NCI-H748 (cell line): ENCODE measurements around the gene UBE2O.

Experiments
- DNase-seq: peaks from one replicate; lab custom pipeline; 2025; ENCODE audit not compliant: unreplicated experiment; lab: John Stamatoyannopoulos, UW

The UBE2O gene

GRCh38 chr17:76395980-76396379 lies 57.0 kb downstream of the UBE2O start:
- no peak for DNase-seq

DNA sequence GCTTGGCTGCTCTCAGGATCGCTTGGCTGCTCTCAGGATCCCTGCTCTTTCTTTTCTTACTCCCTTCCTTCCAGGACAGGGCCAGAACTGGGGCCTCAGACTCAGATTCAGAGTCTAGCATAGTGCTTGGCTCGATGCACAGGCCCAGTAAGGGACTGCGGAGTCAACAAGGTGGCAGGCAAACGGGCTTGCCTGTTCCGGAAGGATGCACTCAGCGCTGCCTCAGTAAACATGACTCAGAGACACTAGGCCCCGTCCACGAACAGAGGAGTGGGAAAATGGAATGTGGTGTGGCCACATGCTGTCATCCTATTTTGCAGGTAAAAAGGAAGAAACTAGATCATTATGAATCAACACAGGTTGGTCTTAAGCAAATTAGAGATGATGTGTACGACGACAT lies 58.8 kb downstream of the UBE2O start:
- no peak for DNase-seq

- DNase-seq = no peak
Observed at GRCh38 chr17:76391200-76391715, 61.7 kb downstream of the UBE2O start.

DNA sequence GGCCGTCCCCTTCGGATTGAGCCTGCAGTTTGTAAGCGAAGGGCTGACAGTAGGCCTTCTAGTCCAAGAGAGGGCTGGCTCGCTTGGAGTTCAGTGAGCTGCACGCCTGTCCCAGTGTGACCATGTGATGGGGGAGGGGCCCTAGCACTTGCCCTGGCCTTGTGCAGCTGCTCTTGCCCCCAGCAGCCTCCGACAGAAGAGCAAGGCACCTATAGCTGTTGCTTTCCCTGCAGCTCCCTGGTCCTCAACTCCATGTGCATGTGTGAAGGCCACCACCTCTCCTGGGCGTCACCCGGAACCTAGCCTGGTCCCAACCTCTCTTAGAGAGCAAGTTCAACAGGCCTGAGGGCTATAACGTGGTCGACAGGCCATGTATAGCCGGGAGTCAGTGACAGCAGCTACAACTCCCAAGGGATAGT lies 62.9 kb downstream of the UBE2O start:
- DNase-seq = no peak

DNA sequence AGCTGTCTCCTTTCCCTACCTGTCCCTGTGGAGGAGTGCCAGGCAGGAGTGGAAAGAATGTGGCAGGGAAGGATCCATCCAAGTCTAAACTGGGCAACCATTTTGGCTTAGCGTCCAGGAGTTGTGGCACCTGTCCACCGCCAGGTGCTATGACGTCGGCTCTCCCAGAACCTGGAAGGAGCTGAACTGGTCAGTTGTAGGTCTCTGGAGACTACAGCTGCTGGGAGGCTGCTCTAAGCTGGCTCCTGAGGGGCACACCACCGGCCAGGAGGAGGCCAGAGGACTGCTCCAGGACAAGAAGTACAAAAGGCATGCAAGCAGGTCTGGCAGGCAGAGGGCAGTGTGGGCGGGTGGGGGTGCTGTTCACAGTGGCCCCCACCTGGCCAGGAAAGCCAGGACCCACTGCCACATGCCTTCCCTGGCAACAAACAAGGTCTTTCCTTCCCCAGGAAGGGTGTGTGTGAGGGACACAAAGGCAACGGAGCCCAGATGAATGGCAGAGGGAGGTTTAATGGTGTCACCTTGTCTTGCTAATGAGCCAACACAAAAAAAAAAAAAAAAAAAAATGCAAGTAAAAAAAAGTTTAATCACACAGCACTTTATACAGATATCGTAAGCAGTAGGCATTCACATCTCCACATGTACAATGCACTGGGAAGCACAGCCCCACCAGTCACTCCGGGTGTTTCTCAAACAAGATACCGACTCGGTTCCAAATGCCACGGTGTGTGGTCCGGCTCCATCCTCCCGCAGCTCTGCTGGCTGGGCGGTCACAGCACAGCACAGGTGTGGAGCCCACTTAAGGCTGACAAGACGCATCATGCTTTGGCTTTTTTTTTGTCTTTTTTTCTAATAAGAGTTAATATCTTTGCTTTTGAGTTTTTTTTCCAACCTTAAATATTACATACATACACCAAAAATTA lies 63.7 kb downstream of the UBE2O start:
- DNase-seq = no peak

- DNase-seq = no peak
Observed at GRCh38 chr17:76386966-76387765, 65.8 kb downstream of the UBE2O start.

DNA sequence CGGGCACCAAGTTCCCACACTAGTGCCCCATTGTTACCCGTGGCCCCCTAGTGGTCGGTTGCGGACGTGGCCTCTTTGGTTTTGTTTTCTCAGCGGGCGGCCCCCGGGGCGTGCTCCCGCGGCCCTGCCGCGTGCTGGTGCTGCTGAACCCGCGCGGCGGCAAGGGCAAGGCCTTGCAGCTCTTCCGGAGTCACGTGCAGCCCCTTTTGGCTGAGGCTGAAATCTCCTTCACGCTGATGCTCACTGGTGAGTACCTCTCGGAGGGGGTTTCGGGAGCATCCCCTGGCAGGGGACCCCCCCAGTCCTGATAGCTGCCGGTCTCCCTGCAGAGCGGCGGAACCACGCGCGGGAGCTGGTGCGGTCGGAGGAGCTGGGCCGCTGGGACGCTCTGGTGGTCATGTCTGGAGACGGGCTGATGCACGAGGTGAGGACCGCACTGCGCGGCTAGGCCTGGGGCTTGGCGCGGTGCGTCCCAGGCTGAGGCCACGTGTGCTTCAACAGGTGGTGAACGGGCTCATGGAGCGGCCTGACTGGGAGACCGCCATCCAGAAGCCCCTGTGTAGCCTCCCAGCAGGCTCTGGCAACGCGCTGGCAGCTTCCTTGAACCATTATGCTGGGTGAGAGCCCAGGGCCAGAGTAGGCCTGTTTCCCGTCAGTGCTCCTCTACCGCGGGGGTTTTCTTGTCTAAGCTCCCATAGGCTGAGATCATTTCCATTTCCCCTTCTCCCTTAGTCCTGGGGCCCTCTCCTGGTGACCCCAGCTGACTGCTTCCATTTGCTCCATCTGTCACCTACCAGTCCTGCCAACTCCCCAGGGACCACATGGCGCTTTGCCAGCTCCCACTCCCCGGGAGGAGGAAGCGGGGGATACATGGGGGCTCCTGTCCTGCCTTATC lies 66.8 kb downstream of the UBE2O start:
- DNase-seq = peak; percentile 64

- DNase-seq = peak; percentile 45
Observed at GRCh38 chr17:76384987-76385891, 67.7 kb downstream of the UBE2O start.

DNA sequence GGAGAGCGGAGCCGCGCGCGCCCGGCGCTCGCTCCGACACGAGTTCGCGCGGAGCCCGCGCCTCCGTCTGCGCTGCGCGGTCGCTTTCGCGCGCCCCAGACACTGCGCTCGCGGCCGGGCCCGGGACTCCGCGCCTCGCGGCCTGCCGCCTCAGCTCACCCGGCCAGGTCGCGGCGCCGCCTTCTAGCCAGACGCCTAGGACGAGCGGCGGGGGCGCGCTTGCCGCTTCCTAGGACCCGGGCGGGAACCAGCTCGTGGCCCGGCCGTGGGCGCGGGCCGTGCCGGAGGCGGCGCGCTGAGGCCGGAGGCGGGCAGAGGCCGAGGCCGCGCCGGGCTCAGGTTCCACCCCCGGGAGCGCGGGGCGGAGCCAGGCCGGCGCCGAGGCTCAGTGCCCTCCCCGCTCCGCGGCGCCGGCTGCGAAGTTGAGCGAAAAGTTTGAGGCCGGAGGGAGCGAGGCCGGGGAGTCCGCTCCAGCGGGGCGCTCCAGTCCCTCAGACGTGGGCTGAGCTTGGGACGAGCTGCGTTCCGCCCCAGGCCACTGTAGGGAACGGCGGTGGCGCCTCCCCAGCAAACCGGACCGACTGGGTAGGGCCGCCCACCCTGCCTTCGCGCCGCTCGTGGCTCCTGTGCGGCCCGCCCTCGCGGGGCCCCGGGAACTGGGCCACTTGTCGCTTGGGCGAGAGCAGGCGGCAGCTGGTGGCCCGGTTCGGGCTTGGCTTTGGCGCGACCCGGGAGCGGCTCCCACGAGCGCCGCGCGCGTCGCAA lies 68.5 kb downstream of the UBE2O start, which contains the start of gene SPHK1:
SPHK1 (plus strand) TSS at position 388 of the 765 bp plus-strand sequence. CDS start 1,036 bp downstream, outside the sequence.
- DNase-seq = peak; percentile 56

- peak; percentile 43 for DNase-seq
Observed at GRCh38 chr17:76383546-76384221, 69.3 kb downstream of the UBE2O start.

DNA sequence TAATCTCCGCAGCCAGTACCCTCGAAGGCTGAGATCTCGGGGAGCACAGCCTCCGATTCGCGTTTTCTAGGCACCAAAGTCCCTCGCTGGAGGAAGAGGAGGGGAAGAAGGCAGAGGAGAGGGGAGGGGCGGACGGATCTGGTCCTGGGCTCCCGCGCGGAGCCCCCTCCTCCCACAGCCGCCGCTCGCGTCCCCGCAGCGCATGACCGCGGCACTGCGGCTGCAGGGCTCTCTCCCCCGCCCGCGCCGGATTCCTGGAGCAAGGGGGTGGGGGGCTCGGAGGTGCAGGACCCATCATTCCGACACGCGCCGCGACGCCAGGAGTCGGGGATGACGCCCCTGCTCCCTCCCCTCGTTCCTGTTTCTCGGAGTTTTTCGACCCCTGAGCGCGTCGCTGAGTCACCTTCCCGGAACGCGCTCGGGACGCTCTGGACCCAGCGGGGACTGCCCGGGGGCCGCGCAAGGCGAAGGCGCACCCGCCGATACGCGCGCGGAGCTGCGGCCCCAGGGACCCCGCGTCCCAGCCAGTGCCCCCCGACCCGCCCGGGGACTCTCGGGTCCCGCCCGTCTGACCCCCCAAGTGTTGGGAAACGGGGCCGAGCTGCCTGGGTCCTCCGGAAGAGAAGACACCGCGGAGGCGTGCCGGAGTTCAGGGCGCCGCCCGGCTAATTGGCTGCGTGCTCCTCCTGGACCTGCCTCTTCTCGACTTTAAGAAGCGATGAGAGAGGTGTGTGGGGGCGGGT lies 70.0 kb downstream of the UBE2O start:
- peak; percentile 38 for DNase-seq

DNA sequence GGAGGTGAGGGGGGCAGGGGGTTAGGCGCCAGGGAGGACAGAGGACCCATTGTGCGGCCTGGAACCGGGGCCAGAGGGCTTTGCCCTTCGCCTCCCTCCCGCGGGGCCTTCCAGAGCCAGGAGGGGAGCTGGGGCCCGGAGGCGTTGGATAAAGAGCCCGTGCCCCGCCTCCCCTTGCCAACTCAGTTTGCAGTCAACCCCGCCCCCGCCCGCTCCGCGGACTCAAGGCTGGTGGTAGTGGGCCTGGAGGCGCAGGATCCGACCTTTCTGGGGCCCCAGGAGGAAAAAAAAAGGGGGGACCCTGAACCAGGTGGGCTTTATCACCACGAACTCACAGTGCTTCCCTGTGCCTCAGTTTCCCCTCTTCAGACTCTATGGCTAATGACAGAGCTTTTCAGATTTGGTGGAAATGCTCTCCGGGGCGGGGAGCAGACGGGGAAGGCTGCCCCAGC lies 70.6 kb downstream of the UBE2O start:
- no peak for DNase-seq

GRCh38 chr17:76381633-76382350 lies 71.2 kb downstream of the UBE2O start:
- no peak for DNase-seq

- no peak for DNase-seq
Observed at GRCh38 chr17:76379646-76380376, 73.1 kb downstream of the UBE2O start.

GRCh38 chr17:76379275-76379641 lies 73.7 kb downstream of the UBE2O start:
- DNase-seq = no peak

DNA sequence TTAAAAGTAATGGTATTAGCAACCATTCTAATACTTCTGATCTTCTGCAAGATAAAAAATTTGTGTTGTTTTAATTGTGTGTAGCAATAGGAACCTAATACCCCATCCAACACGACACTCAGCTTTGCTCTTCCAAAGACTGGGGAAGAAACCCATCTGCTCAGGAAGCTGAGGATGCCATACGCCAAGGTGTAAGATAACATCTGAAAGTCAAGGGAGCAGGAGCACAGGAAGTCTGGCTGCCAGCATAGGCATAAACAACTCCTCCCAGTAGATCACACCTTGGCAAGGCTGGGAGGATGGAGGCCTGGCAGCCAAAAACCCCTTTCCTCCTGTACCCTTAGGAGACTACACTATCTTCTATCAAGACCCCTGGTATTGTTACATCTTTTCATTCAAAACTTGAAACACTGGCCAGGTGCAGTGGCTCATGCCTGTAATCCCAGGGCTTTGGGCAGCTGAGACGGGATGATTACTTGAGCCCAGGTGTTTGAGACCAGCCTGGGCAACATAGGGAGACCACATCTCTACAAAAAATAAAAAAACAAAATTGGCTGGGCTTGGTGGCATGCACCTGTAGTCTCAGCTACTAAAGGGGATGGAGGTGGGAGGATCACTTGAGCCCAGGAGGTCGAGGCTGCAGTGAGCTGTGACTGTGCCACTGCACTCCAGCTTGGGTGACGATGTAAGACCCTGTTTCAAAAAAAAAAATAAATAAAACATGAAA lies 74.2 kb downstream of the UBE2O start:
- DNase-seq = no peak
